ENCODE data around the gene INTU. TPM values are rescaled to one million over a fixed set of nuclear protein-coding genes. Genes with fewer than 3 reads are reported as not detected.

Gene INTU
- total and polyA plus RNA-seq, 4 donors = 0.30 to 1.7 (median 1.1) TPM

GRCh38 chr4:127709456-127709855, 76.7 kb downstream of the INTU start (continued):
- TF ChIP-seq, protein P1, sequence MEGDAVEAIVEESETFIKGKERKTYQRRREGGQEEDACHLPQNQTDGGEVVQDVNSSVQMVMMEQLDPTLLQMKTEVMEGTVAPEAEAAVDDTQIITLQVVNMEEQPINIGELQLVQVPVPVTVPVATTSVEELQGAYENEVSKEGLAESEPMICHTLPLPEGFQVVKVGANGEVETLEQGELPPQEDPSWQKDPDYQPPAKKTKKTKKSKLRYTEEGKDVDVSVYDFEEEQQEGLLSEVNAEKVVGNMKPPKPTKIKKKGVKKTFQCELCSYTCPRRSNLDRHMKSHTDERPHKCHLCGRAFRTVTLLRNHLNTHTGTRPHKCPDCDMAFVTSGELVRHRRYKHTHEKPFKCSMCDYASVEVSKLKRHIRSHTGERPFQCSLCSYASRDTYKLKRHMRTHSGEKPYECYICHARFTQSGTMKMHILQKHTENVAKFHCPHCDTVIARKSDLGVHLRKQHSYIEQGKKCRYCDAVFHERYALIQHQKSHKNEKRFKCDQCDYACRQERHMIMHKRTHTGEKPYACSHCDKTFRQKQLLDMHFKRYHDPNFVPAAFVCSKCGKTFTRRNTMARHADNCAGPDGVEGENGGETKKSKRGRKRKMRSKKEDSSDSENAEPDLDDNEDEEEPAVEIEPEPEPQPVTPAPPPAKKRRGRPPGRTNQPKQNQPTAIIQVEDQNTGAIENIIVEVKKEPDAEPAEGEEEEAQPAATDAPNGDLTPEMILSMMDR (IDR thresholded peaks at IDR 0.05; ENCODE audit: low read depth, low read length, missing input control) = no peak
- TF ChIP-seq, protein P2, sequence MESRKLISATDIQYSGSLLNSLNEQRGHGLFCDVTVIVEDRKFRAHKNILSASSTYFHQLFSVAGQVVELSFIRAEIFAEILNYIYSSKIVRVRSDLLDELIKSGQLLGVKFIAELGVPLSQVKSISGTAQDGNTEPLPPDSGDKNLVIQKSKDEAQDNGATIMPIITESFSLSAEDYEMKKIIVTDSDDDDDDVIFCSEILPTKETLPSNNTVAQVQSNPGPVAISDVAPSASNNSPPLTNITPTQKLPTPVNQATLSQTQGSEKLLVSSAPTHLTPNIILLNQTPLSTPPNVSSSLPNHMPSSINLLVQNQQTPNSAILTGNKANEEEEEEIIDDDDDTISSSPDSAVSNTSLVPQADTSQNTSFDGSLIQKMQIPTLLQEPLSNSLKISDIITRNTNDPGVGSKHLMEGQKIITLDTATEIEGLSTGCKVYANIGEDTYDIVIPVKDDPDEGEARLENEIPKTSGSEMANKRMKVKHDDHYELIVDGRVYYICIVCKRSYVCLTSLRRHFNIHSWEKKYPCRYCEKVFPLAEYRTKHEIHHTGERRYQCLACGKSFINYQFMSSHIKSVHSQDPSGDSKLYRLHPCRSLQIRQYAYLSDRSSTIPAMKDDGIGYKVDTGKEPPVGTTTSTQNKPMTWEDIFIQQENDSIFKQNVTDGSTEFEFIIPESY (IDR thresholded peaks at IDR 0.05) = no peak
- TF ChIP-seq HNF4G (IDR thresholded peaks at IDR 0.05) = no peak

- Histone ChIP-seq H3K27me3 (ENCODE audit: control insufficient read depth in 4 of 4, insufficient read depth in 4 of 4, low read length in 3 of 4) (peaks cover 0 to 6% (median 0%) of the 10 kb centered on the region in 4 donors), H3K36me3 (ENCODE audit: control insufficient read depth in 4 of 4, insufficient read depth in 3 of 4, low read depth in 1 of 4, low read length in 3 of 4) (no peaks in the 10 kb centered on the region), H3K9me3 (ENCODE audit: control insufficient read depth in 4 of 4, low read length in 3 of 4) (no peaks in the 10 kb centered on the region), H3K9ac (ENCODE audit: low read depth in 1 of 2, low read length in 2 of 2) (no peak within 1 kb of the TSS), H3K4me1 (ENCODE audit: control insufficient read depth in 4 of 4, insufficient read depth in 4 of 4, low read length in 3 of 4) (no peaks in the 10 kb centered on the region), H3K27ac (ENCODE audit: low read depth in 1 of 2, low read length in 2 of 2) (no peak within 1 kb of the TSS), H3K4me3 (ENCODE audit: low read depth in 1 of 3, low read length in 3 of 3) (no peak within 1 kb of the TSS)
- TF ChIP-seq REST (IDR thresholded peaks at IDR 0.05) (no peak), TAF1 (conservative IDR thresholded peaks at IDR 0.05) (no peak), GABPA (IDR thresholded peaks at IDR 0.05 in 1 of 2, conservative IDR thresholded peaks at IDR 0.05 in 1 of 2) (no peak), JUND (IDR thresholded peaks at IDR 0.05) (no peak), NR2F2 (IDR thresholded peaks at IDR 0.05) (no peak)
- TF ChIP-seq, protein P3, sequence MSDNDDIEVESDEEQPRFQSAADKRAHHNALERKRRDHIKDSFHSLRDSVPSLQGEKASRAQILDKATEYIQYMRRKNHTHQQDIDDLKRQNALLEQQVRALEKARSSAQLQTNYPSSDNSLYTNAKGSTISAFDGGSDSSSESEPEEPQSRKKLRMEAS (IDR thresholded peaks at IDR 0.05) = no peak
- TF ChIP-seq, protein P4, sequence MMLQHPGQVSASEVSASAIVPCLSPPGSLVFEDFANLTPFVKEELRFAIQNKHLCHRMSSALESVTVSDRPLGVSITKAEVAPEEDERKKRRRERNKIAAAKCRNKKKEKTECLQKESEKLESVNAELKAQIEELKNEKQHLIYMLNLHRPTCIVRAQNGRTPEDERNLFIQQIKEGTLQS (IDR thresholded peaks at IDR 0.05) = no peak
- TF ChIP-seq, protein P2 (IDR thresholded peaks at IDR 0.05) = no peak
- DNase-seq (ENCODE audit: low spot score) = no peak
- WGBS = 91% methylated on average over 64 of the region's 64 CpGs
These were observed 97.6 kb downstream of the INTU start, which contains the start of gene SLC25A31 for GRCh38 chr4:127730142-127730913. TSS of gene SLC25A31 (plus strand) at chr4:127730400. CDS start at chr4:127730546, 146 bp downstream.
